Activated T-helper 9 cell treated with anti-CD3 and anti-CD28 coated beads, Interleukin-2, amount 50 U/mL, for 16 hours (primary cell): ENCODE results near the gene CTIF.
"Not testable (repeated sequence)": the region's sequence is repeated elsewhere in the genome, so short reads cannot be mapped to it uniquely, and the experiment has no call there.

ENCODE experiments used
- DNase-seq: peaks from one replicate; pipeline ENCODE4 v3.0.0-alpha.2; 2020; ENCODE audit warnings: low read depth

The CTIF gene

GRCh38 chr18:48853588-48853987, 314.8 kb downstream of the CTIF start:
- no peak for DNase-seq

GRCh38 chr18:48854780-48855179, 315.9 kb downstream of the CTIF start:
- DNase-seq: no peak

GRCh38 chr18:48855422-48856377, 316.9 kb downstream of the CTIF start:
- no peak for DNase-seq

- no peak for DNase-seq
Observed at GRCh38 chr18:48857023-48857694, 318.3 kb downstream of the CTIF start.

- no peak for DNase-seq
Observed at GRCh38 chr18:48858676-48859075, 319.8 kb downstream of the CTIF start.

- no peak for DNase-seq
Observed at GRCh38 chr18:48859311-48860268, 320.8 kb downstream of the CTIF start.

GRCh38 chr18:48860269-48861180, 321.7 kb downstream of the CTIF start:
- no peak for DNase-seq

GRCh38 chr18:48861181-48861708, 322.4 kb downstream of the CTIF start:
- no peak for DNase-seq

- no peak for DNase-seq
Observed at GRCh38 chr18:48862132-48862531, 323.3 kb downstream of the CTIF start.

- no peak for DNase-seq
Observed at GRCh38 chr18:48862678-48863270, 323.9 kb downstream of the CTIF start.

GRCh38 chr18:48863432-48864065, 324.7 kb downstream of the CTIF start:
- DNase-seq: no peak

- no peak for DNase-seq
Observed at GRCh38 chr18:48864876-48865275, 326.0 kb downstream of the CTIF start.

GRCh38 chr18:48866028-48866733, 327.4 kb downstream of the CTIF start:
- no peak for DNase-seq

- no peak for DNase-seq
Observed at GRCh38 chr18:48866856-48867255, 328.0 kb downstream of the CTIF start.

- DNase-seq: no peak
Observed at GRCh38 chr18:48867978-48868377, 329.1 kb downstream of the CTIF start.

GRCh38 chr18:48868468-48869466, 329.9 kb downstream of the CTIF start:
- peak; percentile 29 for DNase-seq

- no peak for DNase-seq
Observed at GRCh38 chr18:48869591-48869990, 330.8 kb downstream of the CTIF start.

GRCh38 chr18:48870926-48871325, 332.1 kb downstream of the CTIF start:
- not testable (repeated sequence) for DNase-seq
